ENCODE results near the gene GSAP. TPM values are rescaled to one million over a fixed set of nuclear protein-coding genes. Genes with fewer than 3 reads are reported as not detected.

GSAP gene
- total RNA-seq, 2 experiments from 2014 or later, result 0.55 TPM; not detected in 1

- Histone ChIP-seq H3K4me2 (ENCODE audit: low read length) (no peak overlapping the region), H3K9me3 (ENCODE audit: low read length) (no peaks in the 10 kb centered on the region), H3K36me3 (ENCODE audit: insufficient read depth, low read length) (no peaks in the 10 kb centered on the region), H3K4me1 (ENCODE audit: insufficient read depth, low read length, poor library complexity, severe bottlenecking) (no peaks in the 10 kb centered on the region), H3K27ac (ENCODE audit: low read depth, low read length, poor library complexity, severe bottlenecking) (no peak overlapping the region), H3K4me3 (ENCODE audit: low read depth, low read length, poor library complexity, severe bottlenecking) (no peak overlapping the region), H4K20me1 (ENCODE audit: insufficient read depth, low read length) (no peaks in the 10 kb centered on the region), H3K9me2 (ENCODE audit: insufficient read depth, low read length) (no peaks in the 10 kb centered on the region), H2AFZ (ENCODE audit: low read length) (no peak overlapping the region), H3K79me2 (ENCODE audit: insufficient read depth, low read depth, low read length) (no peaks in the 10 kb centered on the region)
- no peak for TF ChIP-seq EZH2phosphoT487 (IDR thresholded peaks at IDR 0.05; ENCODE audit: borderline replicate concordance, low read depth, low read length)
- TF ChIP-seq CTCF (conservative IDR thresholded peaks at IDR 0.05; ENCODE audit: low read length), result no peak
- POLR2A ChIA-PET, result interaction anchor here (0.6 to 1.3 kb wide), 3 partner anchors 12 to 122 kb away, joined by 3 to 4 read pairs (median 3); no protein-coding TSS in a partner anchor
- intact Hi-C loops (cut with micrococcal nuclease; ENCODE audit: unreplicated experiment), result no loop called here
- DNase-seq (ENCODE audit: low spot score), result no peak
- BruUV-seq (replicated peaks), result no TSS peak
- CTCF ChIA-PET (ENCODE audit: unreplicated experiment), result no interaction called here
Measured at GRCh38 chr7:77413861-77414424, 2.2 kb downstream of the GSAP start.

GRCh38 chr7:77413128-77413527 lies 3.0 kb downstream of the GSAP start:
- H3K4me2 ChIP-seq (ENCODE audit: low read length), result no peak overlapping the region
- no TSS peak for BruUV-seq (replicated peaks)
- intact Hi-C loops (cut with micrococcal nuclease; ENCODE audit: unreplicated experiment), result no loop called here

More at GRCh38 chr7:77413128-77413527, 3.0 kb downstream of the GSAP start:
- ChIA-PET POLR2A (interaction anchor here (0.6 to 1.1 kb wide), 2 partner anchors 13 to 36 kb away, joined by 4 read pairs; no protein-coding TSS in a partner anchor), CTCF (ENCODE audit: unreplicated experiment) (no interaction called here)
- no peaks in the 10 kb centered on the region for H4K20me1 ChIP-seq (ENCODE audit: insufficient read depth, low read length)
- no peak for DNase-seq (ENCODE audit: low spot score)
- H3K4me3 ChIP-seq (ENCODE audit: low read depth, low read length, poor library complexity, severe bottlenecking), result no peak overlapping the region
- H3K27ac ChIP-seq (ENCODE audit: low read depth, low read length, poor library complexity, severe bottlenecking), result no peak overlapping the region
- H3K4me1 ChIP-seq (ENCODE audit: insufficient read depth, low read length, poor library complexity, severe bottlenecking), result no peaks in the 10 kb centered on the region
- no peak for TF ChIP-seq EZH2phosphoT487 (IDR thresholded peaks at IDR 0.05; ENCODE audit: borderline replicate concordance, low read depth, low read length)
- no peak for TF ChIP-seq CTCF (conservative IDR thresholded peaks at IDR 0.05; ENCODE audit: low read length)
- no peaks in the 10 kb centered on the region for H3K79me2 ChIP-seq (ENCODE audit: insufficient read depth, low read depth, low read length)
- H3K9me3 ChIP-seq (ENCODE audit: low read length), result no peaks in the 10 kb centered on the region
- H2AFZ ChIP-seq (ENCODE audit: low read length), result no peak overlapping the region
- no peaks in the 10 kb centered on the region for H3K9me2 ChIP-seq (ENCODE audit: insufficient read depth, low read length)
- H3K36me3 ChIP-seq (ENCODE audit: insufficient read depth, low read length), result no peaks in the 10 kb centered on the region

All from OCI-LY7 (cell line).